ENCODE measurements around the gene EN1.

- TF ChIP-seq CTCF (IDR thresholded peaks at IDR 0.05) (no peak), POLR2A (IDR thresholded peaks at IDR 0.05) (no peak)
Observed at GRCh38 chr2:118813601-118814339, 33.7 kb downstream of the EN1 start.
